IMR-90 (cell line): Measurements from ENCODE around the gene ENOX1. TPM values are rescaled to one million over a fixed set of nuclear protein-coding genes. Genes with fewer than 3 reads are reported as not detected.

Experiments
- ATAC-seq: fragments of 200-7000 bp; cut with Tn5 transposase; 2 replicates; pipeline ENCODE4 v1.9.1; 2020; ENCODE audit warnings: low read depth, mild to moderate bottlenecking, moderate library complexity
- BruUV-seq: library from RNA; stranded (reverse); fragments of 400-500 nt; replicated peaks from 2 replicates; lab custom pipeline; 2021; lab: Mats Ljungman, UMichigan
- CTCF ChIA-PET: fragments of 300-600 bp; formaldehyde crosslinking; extraction: SDS; loops from one replicate; lab custom pipeline; 2021; ENCODE audit warnings: antibody characterized with exemption; lab: Yijun Ruan, JAX
- POLR2A ChIA-PET: fragments of 300-600 bp; sonication (Branson Sonifier 250); formaldehyde crosslinking; loops from one replicate; lab custom pipeline; 2022; ENCODE audit warnings: antibody characterized with exemption; ENCODE audit not compliant: unreplicated experiment; lab: Charles Lee
- DNase-seq: peaks from one replicate; pipeline ENCODE4 v3.0.0; 2013
- H2AFZ ChIP-seq: replicated peaks from 2 replicates; pipeline ENCODE3; 2013; ENCODE audit warnings: low read length, mild to moderate bottlenecking; ENCODE audit not compliant: poor library complexity
- H2AK5ac ChIP-seq: 2 replicates; pipeline ENCODE4 v1.6.1; 2013; ENCODE audit warnings: low read depth, low read length, inconsistent platforms
- H2AK9ac ChIP-seq: replicated peaks from 2 replicates; pipeline ENCODE3; 2013; ENCODE audit warnings: mild to moderate bottlenecking, low read depth, low read length, moderate library complexity; ENCODE audit not compliant: poor library complexity
- H2BK120ac ChIP-seq: 2 replicates; pipeline ENCODE4 v1.6.1; 2013; ENCODE audit warnings: low read depth, low read length, inconsistent platforms
- H2BK15ac ChIP-seq: 3 replicates; pipeline ENCODE4 v1.6.1; 2013; ENCODE audit warnings: low read depth, low read length, inconsistent platforms
- H2BK20ac ChIP-seq: 2 replicates; pipeline ENCODE4 v1.6.1; 2013; ENCODE audit warnings: low read depth, mild to moderate bottlenecking, inconsistent platforms, low read length, moderate library complexity
- H2BK5ac ChIP-seq: 2 replicates; pipeline ENCODE4 v1.6.1; 2013; ENCODE audit warnings: mild to moderate bottlenecking, low read depth, low read length, inconsistent platforms; ENCODE audit not compliant: poor library complexity, severe bottlenecking
- H3K14ac ChIP-seq: replicated peaks from 2 replicates; pipeline ENCODE4 v1.6.1; 2013; ENCODE audit warnings: low read depth, low read length, inconsistent platforms
- H3K18ac ChIP-seq: 2 replicates; pipeline ENCODE4 v1.6.1; 2013; ENCODE audit warnings: low read depth, low read length, control low read depth
- H3K23ac ChIP-seq: 2 replicates; pipeline ENCODE4 v1.6.1; 2013; ENCODE audit warnings: low read depth, low read length, inconsistent platforms
- H3K27ac ChIP-seq: 2 replicates; pipeline ENCODE4 v1.5.1; 2013; ENCODE audit warnings: mild to moderate bottlenecking, control low read depth, low read length; ENCODE audit not compliant: insufficient read depth
- H3K27me3 ChIP-seq: 2 replicates; pipeline ENCODE4 v1.6.1; 2013; ENCODE audit warnings: low read length; ENCODE audit not compliant: control insufficient read depth, insufficient read depth
- H3K36me3 ChIP-seq: 2 replicates; pipeline ENCODE4 v1.6.1; 2013; ENCODE audit warnings: low read length, mixed read lengths; ENCODE audit not compliant: control insufficient read depth, insufficient read depth
- H3K4ac ChIP-seq: 2 replicates; pipeline ENCODE4 v1.6.1; 2013; ENCODE audit warnings: low read depth, low read length, inconsistent platforms
- H3K4me1 ChIP-seq: 2 replicates; pipeline ENCODE4 v1.6.1; 2013; ENCODE audit warnings: low read length, mixed read lengths; ENCODE audit not compliant: control insufficient read depth, insufficient read depth
- H3K4me2 ChIP-seq: 2 replicates; pipeline ENCODE4 v1.6.1; 2013; ENCODE audit warnings: low read depth, mild to moderate bottlenecking, control low read depth, low read length, moderate library complexity
- H3K4me3 ChIP-seq: 2 replicates; pipeline ENCODE4 v1.5.1; 2013; ENCODE audit warnings: low read depth, mild to moderate bottlenecking, control low read depth, low read length, moderate library complexity; ENCODE audit not compliant: insufficient read depth
- H3K56ac ChIP-seq: 2 replicates; pipeline ENCODE4 v1.6.1; 2013; ENCODE audit warnings: low read length, inconsistent platforms; ENCODE audit not compliant: insufficient read depth; ENCODE audit errors: extremely low read depth
- H3K79me1 ChIP-seq, 2 experiments: 2 replicates each; pipeline ENCODE4 v1.6.1; 2013; ENCODE audit warnings: low read length in 2 of 2, inconsistent platforms in 1 of 2, low read depth in 1 of 2
- H3K9ac ChIP-seq: 2 replicates; pipeline ENCODE4 v1.6.1; 2013; ENCODE audit warnings: low read depth, low read length, control low read depth
- H3K9me1 ChIP-seq: 2 replicates; pipeline ENCODE4 v1.6.1; 2013; ENCODE audit warnings: low read length, inconsistent platforms; ENCODE audit not compliant: insufficient read depth
- H3K9me3 ChIP-seq: 2 replicates; pipeline ENCODE4 v1.6.1; 2013; ENCODE audit warnings: low read length; ENCODE audit not compliant: control insufficient read depth, insufficient read depth
- H4K20me1 ChIP-seq: 2 replicates; pipeline ENCODE4 v1.6.1; 2013; ENCODE audit warnings: low read length, inconsistent platforms; ENCODE audit not compliant: insufficient read depth
- H4K5ac ChIP-seq: 2 replicates; pipeline ENCODE4 v1.6.1; 2013; ENCODE audit warnings: mild to moderate bottlenecking, low read depth, low read length, control low read depth
- H4K8ac ChIP-seq, 2 experiments: 2 replicates each; pipeline ENCODE4 v1.6.1; 2013; ENCODE audit warnings: low read depth in 2 of 2, low read length in 2 of 2, control low read depth in 1 of 2, inconsistent platforms in 1 of 2
- H4K91ac ChIP-seq: 2 replicates; pipeline ENCODE4 v1.6.1; 2013; ENCODE audit warnings: low read depth, low read length, inconsistent platforms; ENCODE audit not compliant: insufficient read depth
- CEBPB ChIP-seq: IDR thresholded peaks from 2 replicates; pipeline ENCODE4 v1.6.1; 2012; ENCODE audit warnings: low read depth, low read length, improper control_type of control experiment
- FOS ChIP-seq: fragments of 150-350 bp; IDR thresholded peaks from 2 replicates; pipeline ENCODE4 v1.6.1; 2016; ENCODE audit warnings: low read depth, low read length
- MAZ ChIP-seq: IDR thresholded peaks from 2 replicates; pipeline ENCODE4 v1.6.1; 2012; ENCODE audit warnings: low read depth, mild to moderate bottlenecking, low read length, improper control_type of control experiment, moderate library complexity, borderline replicate concordance
- POLR2A ChIP-seq: IDR thresholded peaks from 2 replicates; pipeline ENCODE4 v1.6.1; 2012; ENCODE audit warnings: mild to moderate bottlenecking, low read depth, low read length
- RFX5 ChIP-seq: IDR thresholded peaks from 2 replicates; pipeline ENCODE4 v1.8.0; 2012; ENCODE audit warnings: low read depth, mild to moderate bottlenecking, low read length, moderate library complexity
- WGBS, 2 experiments: methylation state at CpG; one replicate each; pipeline versions ENCODE4 v1.1.5 to v1.1.7; 2013; ENCODE audit warnings: missing lambda C conversion rate in 2 of 2; ENCODE audit not compliant: insufficient read length in 1 of 2; ENCODE audit errors: extremely low coverage in 2 of 2; 5-methylcytosine and 5-hydroxymethylcytosine counted together
- dilution Hi-C: fragments of 300-500 bp; cut with HindIII; formaldehyde crosslinking; loops from one replicate; pipeline ENCODE4 v1.14.3; 2018; ENCODE audit warnings: low sequenced_read_pairs; ENCODE audit not compliant: unreplicated experiment
- in situ Hi-C: fragments of 300-500 bp; cut with MboI; formaldehyde crosslinking; loops from 3 replicates; pipeline ENCODE4 v1.14.3; 2019; ENCODE audit warnings: low sequenced_read_pairs, inconsistent platforms, mixed read lengths
- intact Hi-C: fragments of 100-400 bp; cut with micrococcal nuclease; formaldehyde crosslinking; loops from 2 replicates; pipeline ENCODE4 v1.10.0; 2022
- polyA plus RNA-seq, 3 experiments: library from polyadenylated mRNA; depleted of rRNA; stranded (reverse); fragments of >200 nt; gene quantifications; 2 replicates each; pipeline ENCODE4 v1.2.3, GENCODE V29; 2012; ENCODE audit warnings: low replicate concordance in 1 of 3
- total RNA-seq: library from RNA; depleted of rRNA; stranded (reverse); fragments of >200 nt; gene quantifications from 2 replicates; pipeline ENCODE4 v1.2.3, GENCODE V29; 2012
- TF ChIP-seq, protein P1 (sequence below): conservative IDR thresholded peaks from 2 replicates; pipeline ENCODE4 v1.5.1; 2012; ENCODE audit warnings: mild to moderate bottlenecking, low read depth, low read length, improper control_type of control experiment

ENOX1 gene
- total and polyA plus RNA-seq, 2 of the 4 experiments (the other 2 are of a cell fraction), result 0.99 to 1.3 TPM

DNA sequence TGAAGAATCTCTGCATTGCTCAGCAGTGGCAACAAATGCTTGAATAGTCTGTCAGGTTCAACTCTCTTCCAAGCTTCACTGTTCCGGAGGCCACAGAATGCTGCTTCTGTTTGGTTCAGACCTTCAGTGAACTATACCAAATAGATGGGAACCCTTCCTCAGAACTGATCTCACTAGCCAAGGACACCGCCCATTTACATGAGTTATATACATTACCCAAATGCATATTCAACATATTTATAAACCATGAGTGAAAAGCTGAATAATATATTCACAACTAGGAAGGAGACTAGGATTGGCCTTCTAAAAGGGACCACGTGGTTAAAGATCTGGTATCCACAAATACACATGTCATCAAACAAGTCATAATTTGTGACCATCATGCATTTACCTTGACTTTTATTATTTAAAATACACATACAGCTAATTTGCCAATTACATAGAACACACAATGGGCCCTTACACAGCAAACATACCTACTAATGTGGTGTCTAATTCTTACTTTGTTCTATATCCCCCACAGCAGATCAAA is 49.3 kb downstream of the ENOX1 start:
- ChIA-PET POLR2A (no interaction called here), CTCF (no interaction called here)
- Histone ChIP-seq H2AK5ac (no peak overlapping the region), H3K4ac (no peak overlapping the region), H3K27ac (no peak overlapping the region), H3K14ac (no peak overlapping the region), H3K18ac (no peak overlapping the region), H2BK120ac (no peak overlapping the region), H3K36me3 (no peaks in the 10 kb centered on the region), H3K4me2 (no peak overlapping the region), H2AK9ac (no peak overlapping the region), H4K20me1 (no peaks in the 10 kb centered on the region), H3K9me3 (no peaks in the 10 kb centered on the region), H2BK15ac (no peak overlapping the region), H2AFZ (no peak overlapping the region), H4K8ac (no peak overlapping the region), H3K9ac (no peak overlapping the region), H3K9me1 (no peaks in the 10 kb centered on the region), H3K23ac (no peak overlapping the region), H3K56ac (no peak overlapping the region), H3K79me1 (no peaks in the 10 kb centered on the region), H2BK5ac (no peak overlapping the region), H3K4me3 (no peak overlapping the region), H2BK20ac (no peak overlapping the region), H3K4me1 (no peaks in the 10 kb centered on the region), H4K91ac (no peak overlapping the region), H4K5ac (no peak overlapping the region), H3K27me3 (no peaks in the 10 kb centered on the region; the same call in 1 of the 2 replicates)
- DNase-seq (no peak), ATAC-seq (no peak)
- TF ChIP-seq POLR2A (no peak), CEBPB (no peak), FOS (no peak), MAZ (no peak), RFX5 (no peak)
- TF ChIP-seq, protein P1, sequence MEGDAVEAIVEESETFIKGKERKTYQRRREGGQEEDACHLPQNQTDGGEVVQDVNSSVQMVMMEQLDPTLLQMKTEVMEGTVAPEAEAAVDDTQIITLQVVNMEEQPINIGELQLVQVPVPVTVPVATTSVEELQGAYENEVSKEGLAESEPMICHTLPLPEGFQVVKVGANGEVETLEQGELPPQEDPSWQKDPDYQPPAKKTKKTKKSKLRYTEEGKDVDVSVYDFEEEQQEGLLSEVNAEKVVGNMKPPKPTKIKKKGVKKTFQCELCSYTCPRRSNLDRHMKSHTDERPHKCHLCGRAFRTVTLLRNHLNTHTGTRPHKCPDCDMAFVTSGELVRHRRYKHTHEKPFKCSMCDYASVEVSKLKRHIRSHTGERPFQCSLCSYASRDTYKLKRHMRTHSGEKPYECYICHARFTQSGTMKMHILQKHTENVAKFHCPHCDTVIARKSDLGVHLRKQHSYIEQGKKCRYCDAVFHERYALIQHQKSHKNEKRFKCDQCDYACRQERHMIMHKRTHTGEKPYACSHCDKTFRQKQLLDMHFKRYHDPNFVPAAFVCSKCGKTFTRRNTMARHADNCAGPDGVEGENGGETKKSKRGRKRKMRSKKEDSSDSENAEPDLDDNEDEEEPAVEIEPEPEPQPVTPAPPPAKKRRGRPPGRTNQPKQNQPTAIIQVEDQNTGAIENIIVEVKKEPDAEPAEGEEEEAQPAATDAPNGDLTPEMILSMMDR, result no peak
- in situ Hi-C loops (no loop called here), intact Hi-C loops (no loop called here), dilution Hi-C loops (no loop called here)
- WGBS, 2 experiments, result no CpG with 5 or more reads among the region's 3 CpGs
- no TSS peak for BruUV-seq
